ENCODE measurements around the gene KLHL11. TPM values are rescaled to one million over a fixed set of nuclear protein-coding genes. Genes with fewer than 3 reads are reported as not detected.

The KLHL11 gene
- polyA plus RNA-seq, 3 donors: 3.0 to 4.1 (median 3.4) TPM

GRCh38 chr17:41904242-41904841 is 39.1 kb upstream of the KLHL11 start:
- DNase-seq: no peak
- intact Hi-C loops (cut with micrococcal nuclease): no loop called here
- Histone ChIP-seq H3K36me3 (replicated peaks in 1 of 2; ENCODE audit: control insufficient read depth in 1 of 2, insufficient read depth in 2 of 2, low read length in 2 of 2) (peaks cover 84 to 100% of the 10 kb centered on the region in 2 donors), H3K4me3 (replicated peaks in 1 of 3; ENCODE audit: low read depth in 2 of 3, low read length in 3 of 3) (no peak overlapping the region), H3K79me2 (ENCODE audit: insufficient read depth, low read length) (no peaks in the 10 kb centered on the region), H4K20me1 (ENCODE audit: insufficient read depth, low read length) (no peaks in the 10 kb centered on the region), H3K27ac (ENCODE audit: low read depth in 1 of 2, low read length in 2 of 2) (no peak overlapping the region), H3K9me3 (replicated peaks in 1 of 2; ENCODE audit: control insufficient read depth in 1 of 2, insufficient read depth in 1 of 2, low read length in 2 of 2) (no peaks in the 10 kb centered on the region), H3K27me3 (ENCODE audit: control insufficient read depth in 2 of 2, insufficient read depth in 2 of 2, low read length in 2 of 2) (no peaks in the 10 kb centered on the region), H3K4me2 (replicated peaks; ENCODE audit: extremely low read depth, low read length, poor library complexity, severe bottlenecking) (no peak overlapping the region), H3K9ac (ENCODE audit: insufficient read depth, low read length, poor library complexity, severe bottlenecking) (no peak overlapping the region), H2AFZ (ENCODE audit: insufficient read depth, low read depth, low read length, poor library complexity, severe bottlenecking) (no peak overlapping the region), H3K4me1 (ENCODE audit: control insufficient read depth in 1 of 2, insufficient read depth in 2 of 2, low read length in 2 of 2) (no peaks in the 10 kb centered on the region)
- peak overlapping the region in 2 of 7 donors; percentile 41 to 56 for H3K27ac Mint-ChIP-seq
- H3K9me3 Mint-ChIP-seq: peaks cover 0 to 2% (median 0%) of the 10 kb centered on the region in 7 donors
- no peak overlapping the region for H3K4me3 Mint-ChIP-seq
- H3K4me1 Mint-ChIP-seq: no peaks in the 10 kb centered on the region
- WGBS (ENCODE audit: insufficient coverage): no CpG with 5 or more reads among the region's 7 CpGs
- TF ChIP-seq, protein P1, sequence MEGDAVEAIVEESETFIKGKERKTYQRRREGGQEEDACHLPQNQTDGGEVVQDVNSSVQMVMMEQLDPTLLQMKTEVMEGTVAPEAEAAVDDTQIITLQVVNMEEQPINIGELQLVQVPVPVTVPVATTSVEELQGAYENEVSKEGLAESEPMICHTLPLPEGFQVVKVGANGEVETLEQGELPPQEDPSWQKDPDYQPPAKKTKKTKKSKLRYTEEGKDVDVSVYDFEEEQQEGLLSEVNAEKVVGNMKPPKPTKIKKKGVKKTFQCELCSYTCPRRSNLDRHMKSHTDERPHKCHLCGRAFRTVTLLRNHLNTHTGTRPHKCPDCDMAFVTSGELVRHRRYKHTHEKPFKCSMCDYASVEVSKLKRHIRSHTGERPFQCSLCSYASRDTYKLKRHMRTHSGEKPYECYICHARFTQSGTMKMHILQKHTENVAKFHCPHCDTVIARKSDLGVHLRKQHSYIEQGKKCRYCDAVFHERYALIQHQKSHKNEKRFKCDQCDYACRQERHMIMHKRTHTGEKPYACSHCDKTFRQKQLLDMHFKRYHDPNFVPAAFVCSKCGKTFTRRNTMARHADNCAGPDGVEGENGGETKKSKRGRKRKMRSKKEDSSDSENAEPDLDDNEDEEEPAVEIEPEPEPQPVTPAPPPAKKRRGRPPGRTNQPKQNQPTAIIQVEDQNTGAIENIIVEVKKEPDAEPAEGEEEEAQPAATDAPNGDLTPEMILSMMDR (IDR thresholded peaks at IDR 0.05): no peak
- H3K27me3 Mint-ChIP-seq (ENCODE audit: low read depth in 3 of 3): peaks cover 0 to 2% (median 0%) of the 10 kb centered on the region in 3 donors
- H3K36me3 Mint-ChIP-seq: peaks cover 79 to 100% of the 10 kb centered on the region in 2 donors

DNA sequence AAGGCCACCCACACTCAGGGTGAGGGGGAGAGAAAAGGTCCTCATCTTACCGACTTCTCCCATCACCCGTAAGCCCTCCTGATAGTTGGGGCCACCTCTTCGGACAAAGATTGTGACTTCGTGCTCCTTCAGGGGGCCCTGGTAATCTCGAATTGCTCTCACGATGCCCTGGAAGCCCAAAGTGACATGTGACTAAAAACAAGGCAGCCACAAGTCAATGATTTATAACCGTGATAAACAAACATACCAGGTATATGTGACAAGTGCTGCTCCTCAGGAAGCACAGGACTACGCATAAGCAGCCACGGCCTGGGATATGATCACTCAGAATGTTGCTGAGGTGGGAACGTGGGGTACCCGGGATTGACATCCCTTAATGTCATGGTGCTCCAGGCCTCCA is 36.4 kb upstream of the KLHL11 start:
- H3K4me3 ChIP-seq (replicated peaks in 1 of 3; ENCODE audit: low read depth in 2 of 3, low read length in 3 of 3): no peak overlapping the region
- intact Hi-C loops (cut with micrococcal nuclease): no loop called here
- no peak overlapping the region for H2AFZ ChIP-seq (ENCODE audit: insufficient read depth, low read depth, low read length, poor library complexity, severe bottlenecking)
- no peaks in the 10 kb centered on the region for H4K20me1 ChIP-seq (ENCODE audit: insufficient read depth, low read length)
- H3K27me3 ChIP-seq (ENCODE audit: control insufficient read depth in 2 of 2, insufficient read depth in 2 of 2, low read length in 2 of 2): no peaks in the 10 kb centered on the region
- H3K4me1 ChIP-seq (ENCODE audit: control insufficient read depth in 1 of 2, insufficient read depth in 2 of 2, low read length in 2 of 2): no peaks in the 10 kb centered on the region
- no peaks in the 10 kb centered on the region for H3K9me3 ChIP-seq (replicated peaks in 1 of 2; ENCODE audit: control insufficient read depth in 1 of 2, insufficient read depth in 1 of 2, low read length in 2 of 2)
- Mint-ChIP-seq H3K36me3 (peaks cover 79 to 100% of the 10 kb centered on the region in 2 donors), H3K27ac (peak overlapping the region in 2 of 7 donors; percentile 3 to 45), H3K4me3 (no peak overlapping the region), H3K4me1 (no peaks in the 10 kb centered on the region), H3K9me3 (peaks cover 0 to 2% (median 0%) of the 10 kb centered on the region in 7 donors), H3K27me3 (ENCODE audit: low read depth in 3 of 3) (peaks cover 0 to 2% (median 0%) of the 10 kb centered on the region in 3 donors)
- 83% methylated on average over 6 of the region's 11 CpGs for WGBS (ENCODE audit: insufficient coverage)
- no peak overlapping the region for H3K27ac ChIP-seq (ENCODE audit: low read depth in 1 of 2, low read length in 2 of 2)
- peaks cover 86 to 100% of the 10 kb centered on the region in 2 donors for H3K36me3 ChIP-seq (replicated peaks in 1 of 2; ENCODE audit: control insufficient read depth in 1 of 2, insufficient read depth in 2 of 2, low read length in 2 of 2)
- no peak overlapping the region for H3K4me2 ChIP-seq (replicated peaks; ENCODE audit: extremely low read depth, low read length, poor library complexity, severe bottlenecking)
- TF ChIP-seq, protein P1 (IDR thresholded peaks at IDR 0.05): no peak
- H3K79me2 ChIP-seq (ENCODE audit: insufficient read depth, low read length): no peaks in the 10 kb centered on the region
- H3K9ac ChIP-seq (ENCODE audit: insufficient read depth, low read length, poor library complexity, severe bottlenecking): no peak overlapping the region
- no peak for DNase-seq

All from CD14-positive monocyte (primary cell).